Panc1 (cell line): ENCODE measurements around the gene MINDY4B. TPM values are rescaled to one million over a fixed set of nuclear protein-coding genes. Genes with fewer than 3 reads are reported as not detected.

Source experiments
- ATAC-seq: fragments of 200-7000 bp; cut with Tn5 transposase; 2 replicates; pipeline ENCODE4 v1.9.1; 2020; ENCODE audit warnings: mild to moderate bottlenecking, moderate library complexity
- BruUV-seq: library from RNA; stranded (reverse); fragments of 400-500 nt; replicated peaks from 2 replicates; lab custom pipeline; 2021; lab: Mats Ljungman, UMichigan
- CTCF ChIA-PET: fragments of 300-600 bp; sonication (Branson Sonifier 250); formaldehyde crosslinking; loops from one replicate; lab custom pipeline; 2022; ENCODE audit warnings: antibody characterized with exemption; lab: Charles Lee
- POLR2A ChIA-PET: fragments of 300-600 bp; sonication (Branson Sonifier 250); formaldehyde crosslinking; loops from one replicate; lab custom pipeline; 2022; ENCODE audit warnings: antibody characterized with exemption; lab: Charles Lee
- DNase-seq: peaks from one replicate; pipeline ENCODE4 v3.0.0-alpha.2; 2010; ENCODE audit warnings: low read depth, low spot score
- H3K27ac ChIP-seq: 2 replicates; pipeline ENCODE4 v1.5.1; 2011; ENCODE audit warnings: mild to moderate bottlenecking, low read length, inconsistent platforms
- H3K27me3 ChIP-seq: fragments of 200-500 bp; sonication (Bioruptor generic); 2 replicates; pipeline ENCODE4 v1.6.0; 2014; ENCODE audit warnings: low read length, inconsistent platforms; ENCODE audit not compliant: control insufficient read depth, insufficient read depth
- H3K36me3 ChIP-seq: fragments of 200-500 bp; sonication (Bioruptor generic); 2 replicates; pipeline ENCODE4 v1.5.1; 2014; ENCODE audit warnings: inconsistent platforms, mild to moderate bottlenecking, low read length, moderate library complexity; ENCODE audit not compliant: control insufficient read depth, insufficient read depth
- H3K4me1 ChIP-seq: 2 replicates; pipeline ENCODE4 v1.5.1; 2011; ENCODE audit warnings: inconsistent platforms, mild to moderate bottlenecking, low read length, moderate library complexity; ENCODE audit not compliant: control insufficient read depth, insufficient read depth
- H3K4me3 ChIP-seq, 2 experiments: 2 replicates each; pipeline ENCODE4 v1.5.1; 2011 to 2012; ENCODE audit warnings: low read depth in 2 of 2, low read length in 2 of 2, mild to moderate bottlenecking in 2 of 2, inconsistent platforms in 1 of 2, moderate library complexity in 1 of 2
- H3K9me3 ChIP-seq: fragments of 200-500 bp; sonication (Bioruptor generic); 2 replicates; pipeline ENCODE4 v1.5.1; 2014; ENCODE audit warnings: low read depth, mild to moderate bottlenecking, inconsistent platforms, low read length, moderate library complexity; ENCODE audit not compliant: control insufficient read depth, insufficient read depth
- CTCF ChIP-seq: fragments of 450-650 bp; IDR thresholded peaks from 2 replicates; pipeline ENCODE4 v1.5.1; 2017; ENCODE audit warnings: mild to moderate bottlenecking
- POLR2AphosphoS5 ChIP-seq: IDR thresholded peaks from 2 replicates; pipeline ENCODE4 v1.6.1; 2012; ENCODE audit warnings: mild to moderate bottlenecking, low read depth, low read length, moderate library complexity
- REST ChIP-seq, 2 experiments: IDR thresholded peaks; 2 replicates each; pipeline ENCODE4 v1.6.1; 2011 to 2012; ENCODE audit warnings: low read depth in 2 of 2, control low read depth in 1 of 2, low read length in 1 of 2, mild to moderate bottlenecking in 1 of 2, moderate library complexity in 1 of 2; ENCODE audit not compliant: insufficient read depth in 1 of 2
- SIN3A ChIP-seq: IDR thresholded peaks from 2 replicates; pipeline ENCODE4 v1.6.1; 2012; ENCODE audit warnings: low read depth, mild to moderate bottlenecking, low read length, moderate library complexity, borderline replicate concordance; ENCODE audit not compliant: insufficient read depth
- TCF7L2 ChIP-seq: IDR thresholded peaks from 2 replicates; pipeline ENCODE4 v1.6.1; 2011; ENCODE audit warnings: mild to moderate bottlenecking, low read depth, low read length, inconsistent platforms
- in situ Hi-C: cut with HindIII; loops from 2 replicates; pipeline ENCODE4 v1.10.0; 2016; ENCODE audit warnings: low sequenced_read_pairs, low pct_unique_long_range_greater_than_20kb
- intact Hi-C: fragments of 100-400 bp; cut with micrococcal nuclease; formaldehyde crosslinking; loops from one replicate; pipeline ENCODE4 v1.10.0; 2022; ENCODE audit not compliant: unreplicated experiment
- total RNA-seq: library from RNA; stranded (reverse); gene quantifications from one replicate; pipeline ENCODE4 v1.2.1, GENCODE V29; 2021; ENCODE audit not compliant: unreplicated experiment

The MINDY4B gene
- total RNA-seq, 1 experiment from 2014 or later = not detected

GRCh38 chr3:150878290-150878689 lies 26.9 kb downstream of the MINDY4B start:
- Histone ChIP-seq H3K4me1 (no peaks in the 10 kb centered on the region), H3K27me3 (peaks cover 33% of the 10 kb centered on the region), H3K9me3 (no peaks in the 10 kb centered on the region), H3K27ac (no peak overlapping the region), H3K4me3 (no peak overlapping the region), H3K36me3 (no peaks in the 10 kb centered on the region)
- DNase-seq (no peak), ATAC-seq (no peak)
- ChIA-PET POLR2A (no interaction called here), CTCF (no interaction called here)
- intact Hi-C loops = no loop called here
- TF ChIP-seq POLR2AphosphoS5 = no peak
- no peak for TF ChIP-seq TCF7L2
- no peak for TF ChIP-seq CTCF
- TF ChIP-seq SIN3A = no peak
- no TSS peak for BruUV-seq
- in situ Hi-C loops = no loop called here

GRCh38 chr3:150877303-150877702 lies 27.9 kb downstream of the MINDY4B start:
- ChIA-PET POLR2A (no interaction called here), CTCF (no interaction called here)
- Histone ChIP-seq H3K4me3 (no peak overlapping the region), H3K36me3 (no peaks in the 10 kb centered on the region), H3K27me3 (peaks cover 25% of the 10 kb centered on the region), H3K27ac (no peak overlapping the region), H3K4me1 (no peaks in the 10 kb centered on the region), H3K9me3 (no peaks in the 10 kb centered on the region)
- TF ChIP-seq CTCF (no peak), REST (IDR thresholded peaks at IDR 0.05; ENCODE audit: insufficient read depth in 1 of 2, low read depth in 2 of 2, low read length in 1 of 2) (no peak), TCF7L2 (no peak), SIN3A (no peak)
- in situ Hi-C loops (no loop called here), intact Hi-C loops (no loop called here)
- DNase-seq = no peak
- ATAC-seq = no peak
- BruUV-seq = no TSS peak
